GM12872 (cell line): Measurements from ENCODE around the gene MITF.
A peak's percentile ranks its signal among the peaks of the same experiment; 100 is the strongest.

Experiments
- CTCF ChIP-seq: IDR thresholded peaks from 3 replicates; pipeline ENCODE4 v1.5.1; 2011; ENCODE audit warnings: low read depth, mild to moderate bottlenecking, low read length, moderate library complexity; ENCODE audit not compliant: insufficient read depth

Gene MITF

GRCh38 chr3:69906351-69906966 lies 167.2 kb downstream of the MITF start:
- TF ChIP-seq CTCF = no peak

GRCh38 chr3:69907554-69907953 lies 168.3 kb downstream of the MITF start:
- TF ChIP-seq CTCF = no peak

GRCh38 chr3:69913422-69913821 lies 174.2 kb downstream of the MITF start:
- TF ChIP-seq CTCF = no peak

- TF ChIP-seq CTCF = no peak
Observed at GRCh38 chr3:69914395-69914794, 175.1 kb downstream of the MITF start.

- TF ChIP-seq CTCF = no peak
Observed at GRCh38 chr3:69915726-69916125, 176.5 kb downstream of the MITF start.

GRCh38 chr3:69920009-69920408 lies 180.7 kb downstream of the MITF start:
- TF ChIP-seq CTCF = peak; percentile 59; the same call in 2 of the 3 replicates

GRCh38 chr3:69921651-69922050 lies 182.4 kb downstream of the MITF start:
- no peak for TF ChIP-seq CTCF
